ENCODE measurements around the gene PLIN1.

Gene PLIN1

GRCh38 chr15:89723031-89723430 lies 43.9 kb upstream of the PLIN1 start:
- no peak overlapping the region for H3K23ac ChIP-seq (ENCODE audit: low read depth, low read length, poor library complexity)
- no peaks in the 10 kb centered on the region for H3K79me1 ChIP-seq (ENCODE audit: low read depth, low read length)
- H3K9me3 ChIP-seq (replicated peaks in 1 of 2; ENCODE audit: control insufficient read depth in 2 of 2, insufficient read depth in 1 of 2, low read depth in 1 of 2, low read length in 2 of 2): peaks cover 1 to 3% of the 10 kb centered on the region in 2 donors
- H3K36me3 ChIP-seq (replicated peaks in 1 of 2; ENCODE audit: control insufficient read depth in 2 of 2, insufficient read depth in 2 of 2, low read length in 2 of 2): no peaks in the 10 kb centered on the region
- H3K4me3 ChIP-seq (ENCODE audit: low read length in 2 of 2): no peak overlapping the region
- H3K27me3 ChIP-seq (ENCODE audit: control insufficient read depth in 3 of 3, insufficient read depth in 3 of 3, low read depth in 1 of 3, low read length in 3 of 3): peaks cover 0 to 15% (median 0%) of the 10 kb centered on the region in 3 experiments
- no peak overlapping the region for H2AFZ ChIP-seq (ENCODE audit: low read length)
- no peaks in the 10 kb centered on the region for H3K4me1 ChIP-seq (ENCODE audit: control insufficient read depth in 2 of 2, insufficient read depth in 1 of 2, low read depth in 1 of 2, low read length in 2 of 2)
- no peak overlapping the region for H2BK5ac ChIP-seq (ENCODE audit: low read length)
- DNase-seq (ENCODE audit: low spot score): no peak
- no peak overlapping the region for H2AK5ac ChIP-seq (ENCODE audit: low read depth, low read length)
- no peak overlapping the region for H3K4ac ChIP-seq (ENCODE audit: low read length)
- H3K9ac ChIP-seq (ENCODE audit: low read depth, low read length, poor library complexity): no peak overlapping the region
- no peak overlapping the region for H3K4me2 ChIP-seq (ENCODE audit: insufficient read depth, low read length, poor library complexity, severe bottlenecking)
- H3K14ac ChIP-seq (ENCODE audit: low read length): no peak overlapping the region
- H2BK12ac ChIP-seq (ENCODE audit: low read length): no peak overlapping the region
- H3K27ac ChIP-seq (replicated peaks; ENCODE audit: low read length): no peak overlapping the region
- H4K91ac ChIP-seq (ENCODE audit: low read depth, low read length, poor library complexity): no peak overlapping the region
- no peak overlapping the region for H2BK120ac ChIP-seq (ENCODE audit: low read depth, low read length)
- no peak overlapping the region for H3K18ac ChIP-seq (ENCODE audit: low read length)
- no CpG with 5 or more reads among the region's 3 CpGs for WGBS, 2 donors (ENCODE audit: extremely low coverage in 2 of 2, insufficient read length in 2 of 2, insufficient replicate concordance in 1 of 2)
- H2BK15ac ChIP-seq (ENCODE audit: low read length): no peak overlapping the region
- no peak overlapping the region for H4K8ac ChIP-seq (ENCODE audit: low read depth, low read length)

GRCh38 chr15:89714775-89715174 lies 35.6 kb upstream of the PLIN1 start:
- Histone ChIP-seq H2BK120ac (ENCODE audit: low read depth, low read length) (no peak overlapping the region), H3K18ac (ENCODE audit: low read length) (no peak overlapping the region)
- no CpG with 5 or more reads among the region's 2 CpGs for WGBS, 2 donors (ENCODE audit: extremely low coverage in 2 of 2, insufficient read length in 2 of 2, insufficient replicate concordance in 1 of 2)

GRCh38 chr15:89707577-89707976 lies 28.4 kb upstream of the PLIN1 start:
- Histone ChIP-seq H3K14ac (ENCODE audit: low read length) (no peak overlapping the region), H2AFZ (ENCODE audit: low read length) (no peak overlapping the region), H3K9ac (ENCODE audit: low read depth, low read length, poor library complexity) (no peak overlapping the region), H2AK5ac (ENCODE audit: low read depth, low read length) (no peak overlapping the region), H2BK12ac (ENCODE audit: low read length) (no peak overlapping the region), H3K27ac (replicated peaks; ENCODE audit: low read length) (no peak overlapping the region), H3K4me1 (ENCODE audit: control insufficient read depth in 2 of 2, insufficient read depth in 1 of 2, low read depth in 1 of 2, low read length in 2 of 2) (no peaks in the 10 kb centered on the region), H2BK120ac (ENCODE audit: low read depth, low read length) (no peak overlapping the region), H4K91ac (ENCODE audit: low read depth, low read length, poor library complexity) (no peak overlapping the region), H3K27me3 (ENCODE audit: control insufficient read depth in 3 of 3, insufficient read depth in 3 of 3, low read depth in 1 of 3, low read length in 3 of 3) (peaks cover 0 to 34% (median 0%) of the 10 kb centered on the region in 3 experiments), H3K4me3 (ENCODE audit: low read length in 2 of 2) (no peak overlapping the region), H2BK5ac (ENCODE audit: low read length) (no peak overlapping the region), H3K4ac (ENCODE audit: low read length) (no peak overlapping the region), H3K18ac (ENCODE audit: low read length) (no peak overlapping the region), H3K9me3 (replicated peaks in 1 of 2; ENCODE audit: control insufficient read depth in 2 of 2, insufficient read depth in 1 of 2, low read depth in 1 of 2, low read length in 2 of 2) (no peaks in the 10 kb centered on the region), H2BK15ac (ENCODE audit: low read length) (no peak overlapping the region), H4K8ac (ENCODE audit: low read depth, low read length) (no peak overlapping the region), H3K23ac (ENCODE audit: low read depth, low read length, poor library complexity) (no peak overlapping the region), H3K79me1 (ENCODE audit: low read depth, low read length) (no peaks in the 10 kb centered on the region), H3K36me3 (replicated peaks in 1 of 2; ENCODE audit: control insufficient read depth in 2 of 2, insufficient read depth in 2 of 2, low read length in 2 of 2) (no peaks in the 10 kb centered on the region), H3K4me2 (ENCODE audit: insufficient read depth, low read length, poor library complexity, severe bottlenecking) (no peak overlapping the region)
- WGBS, 2 donors (ENCODE audit: extremely low coverage in 2 of 2, insufficient read length in 2 of 2, insufficient replicate concordance in 1 of 2): no CpG with 5 or more reads among the region's 1 CpG
- DNase-seq (ENCODE audit: low spot score): no peak

More at GRCh38 chr15:89714775-89715174, 35.6 kb upstream of the PLIN1 start:
- H3K4me1 ChIP-seq (ENCODE audit: control insufficient read depth in 2 of 2, insufficient read depth in 1 of 2, low read depth in 1 of 2, low read length in 2 of 2): no peaks in the 10 kb centered on the region
- H2BK12ac ChIP-seq (ENCODE audit: low read length): no peak overlapping the region
- no peak overlapping the region for H2AK5ac ChIP-seq (ENCODE audit: low read depth, low read length)
- no peak overlapping the region for H4K91ac ChIP-seq (ENCODE audit: low read depth, low read length, poor library complexity)
- no peak overlapping the region for H3K23ac ChIP-seq (ENCODE audit: low read depth, low read length, poor library complexity)
- no peak overlapping the region for H3K9ac ChIP-seq (ENCODE audit: low read depth, low read length, poor library complexity)
- no peaks in the 10 kb centered on the region for H3K79me1 ChIP-seq (ENCODE audit: low read depth, low read length)
- H3K4me3 ChIP-seq (ENCODE audit: low read length in 2 of 2): no peak overlapping the region
- H3K9me3 ChIP-seq (replicated peaks in 1 of 2; ENCODE audit: control insufficient read depth in 2 of 2, insufficient read depth in 1 of 2, low read depth in 1 of 2, low read length in 2 of 2): no peaks in the 10 kb centered on the region
- H3K4me2 ChIP-seq (ENCODE audit: insufficient read depth, low read length, poor library complexity, severe bottlenecking): no peak overlapping the region
- no peak overlapping the region for H4K8ac ChIP-seq (ENCODE audit: low read depth, low read length)
- no peak overlapping the region for H3K27ac ChIP-seq (replicated peaks; ENCODE audit: low read length)
- no peak for DNase-seq (ENCODE audit: low spot score)
- no peak overlapping the region for H2BK5ac ChIP-seq (ENCODE audit: low read length)
- peaks cover 0 to 8% (median 0%) of the 10 kb centered on the region in 3 experiments for H3K27me3 ChIP-seq (ENCODE audit: control insufficient read depth in 3 of 3, insufficient read depth in 3 of 3, low read depth in 1 of 3, low read length in 3 of 3)
- no peak overlapping the region for H2BK15ac ChIP-seq (ENCODE audit: low read length)
- H3K4ac ChIP-seq (ENCODE audit: low read length): no peak overlapping the region
- no peak overlapping the region for H2AFZ ChIP-seq (ENCODE audit: low read length)
- H3K36me3 ChIP-seq (replicated peaks in 1 of 2; ENCODE audit: control insufficient read depth in 2 of 2, insufficient read depth in 2 of 2, low read length in 2 of 2): no peaks in the 10 kb centered on the region
- no peak overlapping the region for H3K14ac ChIP-seq (ENCODE audit: low read length)

- peaks cover 0 to 44% (median 4%) of the 10 kb centered on the region in 3 experiments for H3K27me3 ChIP-seq (ENCODE audit: control insufficient read depth in 3 of 3, insufficient read depth in 3 of 3, low read depth in 1 of 3, low read length in 3 of 3)
- H2BK120ac ChIP-seq (ENCODE audit: low read depth, low read length): no peak overlapping the region
- no peak overlapping the region for H3K4me2 ChIP-seq (ENCODE audit: insufficient read depth, low read length, poor library complexity, severe bottlenecking)
- H3K9me3 ChIP-seq (replicated peaks in 1 of 2; ENCODE audit: control insufficient read depth in 2 of 2, insufficient read depth in 1 of 2, low read depth in 1 of 2, low read length in 2 of 2): no peaks in the 10 kb centered on the region
- no peak overlapping the region for H2AK5ac ChIP-seq (ENCODE audit: low read depth, low read length)
- no peak overlapping the region for H3K18ac ChIP-seq (ENCODE audit: low read length)
- H3K4me1 ChIP-seq (ENCODE audit: control insufficient read depth in 2 of 2, insufficient read depth in 1 of 2, low read depth in 1 of 2, low read length in 2 of 2): no peaks in the 10 kb centered on the region
- H3K4me3 ChIP-seq (ENCODE audit: low read length in 2 of 2): no peak overlapping the region
- H3K4ac ChIP-seq (ENCODE audit: low read length): no peak overlapping the region
- no peak overlapping the region for H4K8ac ChIP-seq (ENCODE audit: low read depth, low read length)
- H3K9ac ChIP-seq (ENCODE audit: low read depth, low read length, poor library complexity): no peak overlapping the region
- no peaks in the 10 kb centered on the region for H3K36me3 ChIP-seq (replicated peaks in 1 of 2; ENCODE audit: control insufficient read depth in 2 of 2, insufficient read depth in 2 of 2, low read length in 2 of 2)
- no peak overlapping the region for H3K14ac ChIP-seq (ENCODE audit: low read length)
- H3K27ac ChIP-seq (replicated peaks; ENCODE audit: low read length): no peak overlapping the region
- H2BK5ac ChIP-seq (ENCODE audit: low read length): no peak overlapping the region
- no peak overlapping the region for H4K91ac ChIP-seq (ENCODE audit: low read depth, low read length, poor library complexity)
- no peak overlapping the region for H3K23ac ChIP-seq (ENCODE audit: low read depth, low read length, poor library complexity)
- no peaks in the 10 kb centered on the region for H3K79me1 ChIP-seq (ENCODE audit: low read depth, low read length)
- no peak overlapping the region for H2BK15ac ChIP-seq (ENCODE audit: low read length)
- no peak overlapping the region for H2BK12ac ChIP-seq (ENCODE audit: low read length)
- H2AFZ ChIP-seq (ENCODE audit: low read length): no peak overlapping the region
- no peak for DNase-seq (ENCODE audit: low spot score)
Measured at GRCh38 chr15:89704411-89704810, 25.2 kb upstream of the PLIN1 start.
